ENCODE results near the gene CEP95.
"Not testable (repeated sequence)": the region's sequence is repeated elsewhere in the genome, so short reads cannot be mapped to it uniquely, and the experiment has no call there.

Gene CEP95

DNA sequence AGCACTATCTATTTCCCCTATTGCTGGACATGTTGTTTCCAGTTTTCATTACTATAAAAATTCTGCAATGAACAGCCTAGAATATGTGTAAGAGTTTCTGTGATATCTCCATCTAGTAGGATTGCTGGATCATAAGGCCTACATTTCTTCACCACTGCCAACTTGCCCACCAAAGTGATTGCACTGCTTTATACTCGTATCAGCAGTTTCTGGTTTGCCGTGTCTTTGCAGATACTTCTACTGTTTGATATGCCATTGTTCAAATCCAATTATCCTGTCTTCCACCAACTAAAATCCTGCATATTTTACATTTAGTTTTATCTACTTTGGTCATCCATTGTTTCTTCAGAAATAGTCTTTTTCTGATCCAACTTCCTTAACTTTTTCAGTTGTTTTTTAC lies 21.1 kb downstream of the CEP95 start:
- no peak for DNase-seq

DNA sequence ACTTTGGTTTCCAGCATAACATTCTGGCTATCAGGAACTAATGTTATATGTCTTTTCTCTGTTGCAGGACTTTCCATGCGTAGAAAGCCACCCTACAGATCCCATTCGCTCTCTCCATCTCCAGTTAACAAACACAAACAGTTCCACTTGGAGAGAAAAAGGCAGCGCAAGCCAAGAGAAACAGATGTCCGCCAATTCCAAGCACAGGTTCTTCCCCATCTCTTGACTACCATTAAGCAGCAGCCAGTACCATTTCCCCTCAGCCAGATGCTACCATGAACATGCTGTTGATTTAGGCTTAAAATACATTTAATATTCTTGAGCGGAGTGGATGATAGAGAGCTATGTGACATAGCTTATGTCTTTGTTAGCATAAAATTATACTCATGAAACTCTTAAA lies 22.4 kb downstream of the CEP95 start:
- DNase-seq, result no peak

DNA sequence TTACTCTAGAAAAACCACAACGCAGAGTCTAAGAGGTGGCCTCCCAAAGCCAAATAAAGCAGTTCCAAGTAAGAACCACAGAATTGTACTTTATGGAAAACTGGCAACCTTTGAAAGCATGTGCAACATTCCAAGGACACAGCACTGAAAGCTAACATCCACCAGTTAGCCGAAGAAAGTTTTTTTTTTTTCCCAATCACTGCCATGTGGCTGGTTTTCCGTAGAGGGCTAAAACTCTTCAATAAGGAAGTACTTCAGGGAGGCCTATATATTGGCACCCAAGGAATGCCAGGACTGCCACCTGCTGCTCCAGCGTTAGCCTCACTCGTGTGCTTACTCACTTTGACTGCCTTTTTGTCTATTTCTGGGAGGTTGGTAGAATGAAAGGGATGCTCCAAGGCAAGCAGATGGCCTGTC lies 25.2 kb downstream of the CEP95 start:
- DNase-seq, result no peak

DNA sequence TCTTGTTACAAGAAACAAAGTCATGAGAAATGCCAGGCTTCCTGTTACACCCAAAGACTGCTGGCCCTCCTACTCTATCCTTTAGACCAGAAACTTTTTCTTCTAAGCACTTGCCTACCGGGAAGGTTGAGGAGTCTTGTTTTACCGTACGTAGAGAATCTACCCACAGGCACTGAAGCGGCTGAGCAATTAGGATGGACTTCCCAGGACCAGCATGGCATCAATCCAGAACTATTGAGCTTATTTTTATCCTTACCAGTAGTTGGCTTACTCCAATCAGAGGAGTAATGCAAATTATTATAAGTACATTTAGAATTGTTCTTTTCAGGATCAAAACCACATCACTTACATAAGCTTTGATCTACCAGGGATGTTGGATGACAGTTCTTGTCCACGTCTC lies 25.6 kb downstream of the CEP95 start:
- DNase-seq, result no peak

DNA sequence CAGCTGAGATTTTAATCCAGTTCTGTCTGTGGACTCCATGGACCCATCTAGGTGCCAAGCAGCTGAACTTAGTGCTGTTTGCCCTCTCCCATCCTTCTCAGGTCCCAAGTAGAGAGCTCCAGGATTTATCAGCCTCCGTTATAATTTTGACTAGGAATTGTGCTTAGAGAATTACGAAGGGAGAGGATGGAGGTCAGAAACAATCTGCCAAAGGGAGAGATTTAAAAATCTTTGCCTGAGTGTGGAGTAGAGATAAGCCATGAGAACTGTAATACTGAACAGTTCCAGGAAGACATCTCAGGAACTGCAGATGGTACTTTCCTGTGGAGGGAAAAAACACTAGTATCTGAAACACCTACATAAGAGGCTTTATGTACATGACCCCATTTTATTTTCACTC lies 27.0 kb downstream of the CEP95 start:
- DNase-seq, result no peak

DNA sequence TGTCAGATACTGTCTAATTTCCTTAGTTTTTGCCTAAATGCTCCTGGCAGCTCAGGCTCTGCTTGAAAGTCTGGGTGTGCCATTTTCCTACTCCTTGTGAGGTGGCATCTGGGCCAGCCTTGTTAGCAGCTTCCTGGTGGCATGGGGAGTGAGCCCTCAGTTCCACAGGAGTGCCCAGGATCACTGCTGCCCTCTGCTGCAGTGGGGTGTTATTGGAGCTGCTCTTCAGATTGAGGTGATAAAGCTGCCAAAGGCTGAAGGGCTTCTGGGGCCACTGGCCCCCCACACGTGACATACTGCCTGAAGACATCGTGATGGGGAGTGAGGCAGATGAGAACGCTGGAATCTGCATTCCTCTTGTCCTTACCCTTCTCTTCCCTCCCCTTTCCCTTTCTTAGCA lies 27.4 kb downstream of the CEP95 start:
- no peak for DNase-seq

DNA sequence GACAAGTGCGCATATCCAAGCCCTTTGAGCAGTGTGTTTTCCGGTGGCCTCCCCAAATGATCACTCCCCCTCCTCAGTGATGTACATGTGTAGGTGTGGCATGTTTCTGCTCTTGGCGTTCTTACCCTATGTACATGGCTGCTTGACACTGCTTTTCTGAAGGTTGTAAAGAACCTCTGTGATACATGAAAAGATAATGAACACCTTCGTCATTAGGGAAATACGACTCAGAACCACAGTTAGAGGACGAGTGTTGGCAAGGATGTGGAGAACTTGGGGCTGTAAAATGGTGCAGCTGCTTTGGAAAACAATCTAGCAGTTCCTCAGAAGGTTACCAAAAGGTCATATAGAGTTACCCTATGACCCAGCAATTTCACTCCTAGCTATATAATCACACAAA lies 28.6 kb downstream of the CEP95 start:
- no peak for DNase-seq

DNA sequence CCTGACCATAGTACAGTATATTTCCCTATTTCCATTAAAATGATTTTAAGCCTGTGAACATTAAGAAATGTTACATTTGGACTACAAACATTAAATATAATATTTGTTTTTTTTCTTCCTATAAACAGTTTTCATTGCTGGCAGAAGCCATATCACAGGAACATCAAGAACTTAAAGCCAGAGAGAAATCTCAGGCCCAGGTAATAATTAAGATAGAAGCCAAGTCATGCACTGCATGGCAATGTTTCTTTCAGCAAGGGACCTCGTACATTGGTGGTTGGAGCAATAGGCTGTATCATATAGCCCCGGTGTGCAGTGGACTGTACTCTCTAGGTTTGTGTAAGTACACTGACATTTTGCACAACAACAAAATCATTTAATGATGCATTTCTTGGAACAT lies 30.1 kb downstream of the CEP95 start:
- DNase-seq, result no peak

DNA sequence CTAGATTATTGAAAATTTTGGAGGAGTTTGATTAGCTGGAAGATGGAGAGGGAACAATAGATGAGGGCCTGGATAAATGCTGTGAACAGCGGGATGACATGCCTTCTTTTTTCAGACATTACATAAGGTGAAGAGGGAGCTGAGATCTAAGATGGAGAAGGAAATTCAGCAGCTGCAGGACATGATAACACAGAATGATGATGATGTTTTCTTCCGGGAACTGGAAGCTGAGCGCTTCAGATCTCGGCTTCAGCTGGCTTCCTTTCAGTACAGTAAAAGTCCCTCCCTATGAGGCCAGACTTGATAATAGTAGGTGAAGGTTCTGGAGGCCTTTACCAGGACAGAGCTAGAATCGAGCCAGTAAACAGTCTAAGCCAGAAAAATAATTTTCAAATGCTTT lies 30.7 kb downstream of the CEP95 start:
- no peak for DNase-seq

DNA sequence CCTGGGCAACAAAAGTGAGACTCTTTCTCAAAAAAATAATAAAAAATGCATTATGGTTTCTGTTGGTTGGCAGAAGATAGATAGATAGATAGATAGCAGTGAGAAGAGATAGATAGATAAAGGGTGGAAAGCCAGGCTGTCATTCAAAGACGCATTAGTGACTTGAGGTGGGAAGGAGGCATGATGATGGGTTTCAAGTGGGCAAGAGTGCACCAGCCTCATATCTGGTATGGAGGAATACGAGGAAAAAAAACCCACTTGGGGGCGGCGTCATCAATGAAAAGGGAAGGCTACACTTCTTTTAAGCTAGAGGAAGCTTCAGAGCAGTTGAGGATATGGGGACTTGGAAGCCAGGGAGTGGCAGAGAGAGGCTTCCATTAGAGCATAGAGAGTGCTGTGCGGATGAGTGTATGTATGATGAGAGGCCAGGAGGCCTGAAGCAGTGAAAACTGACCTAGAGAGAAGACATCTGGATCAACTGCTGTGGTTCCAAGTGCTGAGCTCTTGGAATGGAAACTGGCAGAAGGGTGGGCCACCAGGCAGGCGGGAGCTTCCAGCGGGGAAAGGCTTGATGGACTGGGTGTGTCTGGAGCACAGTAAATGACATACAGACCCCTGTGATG lies 31.8 kb downstream of the CEP95 start:
- no peak for DNase-seq

DNA sequence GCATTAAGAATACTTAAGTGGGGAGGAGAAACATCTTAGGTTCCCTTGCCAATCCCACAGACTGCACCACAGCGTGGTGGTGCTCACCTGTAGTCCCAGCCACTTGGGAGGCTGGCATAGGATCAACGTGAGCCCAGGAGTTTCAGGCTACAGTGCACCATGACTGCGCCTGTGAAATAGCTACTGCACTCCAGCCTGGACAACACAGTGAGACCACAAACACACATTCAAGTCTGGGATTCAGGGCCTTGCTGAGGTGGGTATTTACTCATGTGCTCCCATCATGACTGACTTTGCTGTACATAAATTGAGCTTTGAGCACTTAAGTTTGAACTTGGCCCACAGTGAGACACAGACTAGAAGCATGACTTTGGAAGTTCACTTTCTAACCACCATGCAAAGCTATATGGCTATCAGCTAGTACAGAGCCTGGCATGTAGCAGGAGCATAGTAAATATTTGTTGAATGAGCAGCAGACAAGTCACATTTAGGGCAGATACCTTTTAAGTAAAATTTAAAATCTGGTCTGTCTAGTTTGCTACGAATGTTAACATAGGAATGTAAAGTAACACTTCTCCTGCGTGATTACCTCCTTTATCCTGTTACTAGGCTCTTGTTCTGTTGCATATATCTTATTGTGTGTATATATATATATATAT lies 33.5 kb downstream of the CEP95 start:
- DNase-seq, result no peak

DNA sequence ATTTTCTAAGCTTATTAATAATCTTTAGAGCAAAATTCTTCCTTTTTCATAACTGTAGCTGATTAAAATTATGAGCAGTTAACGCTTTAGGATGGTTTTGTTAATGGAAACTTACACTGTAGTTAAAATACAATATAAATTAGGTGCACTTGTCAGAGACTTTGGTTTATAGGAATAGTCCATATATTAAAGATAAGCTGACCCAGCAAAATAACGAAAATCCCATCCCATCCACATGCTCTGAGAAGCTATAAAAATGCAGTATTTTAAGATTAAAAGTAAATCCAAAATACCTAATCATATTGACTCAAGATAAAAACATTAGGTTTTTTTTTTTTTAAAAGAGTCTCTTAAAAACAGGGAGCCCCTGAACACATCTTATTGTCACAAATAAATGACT lies 38.0 kb downstream of the CEP95 start:
- DNase-seq, result no peak

DNA sequence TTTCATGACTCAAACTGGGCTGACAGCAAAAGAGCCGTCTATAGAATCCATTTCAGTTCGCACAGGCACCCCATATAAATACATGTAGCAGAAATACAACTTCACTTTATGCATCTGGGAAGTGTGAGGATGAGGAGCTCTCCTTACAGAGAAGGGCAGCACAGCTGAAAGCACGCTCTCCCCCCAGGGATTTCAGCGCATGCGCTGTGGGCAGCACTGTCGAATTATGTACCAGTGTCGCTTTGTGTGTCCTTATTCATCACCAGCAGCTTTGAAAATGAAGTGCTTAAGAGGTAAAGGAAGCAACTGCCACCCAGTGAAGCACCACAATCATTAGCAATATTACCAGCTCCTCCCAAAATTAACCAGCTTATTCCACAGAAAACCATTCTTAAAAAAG lies 39.9 kb downstream of the CEP95 start:
- DNase-seq, result no peak

DNA sequence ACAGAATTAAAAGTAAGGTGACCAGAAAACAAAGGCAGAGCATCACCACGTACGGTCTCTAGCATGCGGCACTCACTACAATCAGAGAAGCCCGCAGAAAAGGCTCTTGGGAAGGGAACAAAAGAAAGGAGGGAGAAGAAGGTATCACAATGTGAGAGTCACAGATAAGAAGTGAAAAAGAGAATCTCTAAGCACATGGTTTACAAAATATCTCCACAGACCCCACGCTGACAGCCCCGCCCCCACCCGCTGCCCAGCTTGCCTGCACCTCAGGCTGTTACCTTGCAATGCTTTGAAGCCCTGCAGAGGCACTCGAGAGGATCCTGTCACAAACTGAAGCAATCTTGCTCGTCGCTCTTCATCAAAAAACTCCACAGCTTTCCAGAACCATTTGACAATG lies 40.5 kb downstream of the CEP95 start:
- no peak for DNase-seq

DNA sequence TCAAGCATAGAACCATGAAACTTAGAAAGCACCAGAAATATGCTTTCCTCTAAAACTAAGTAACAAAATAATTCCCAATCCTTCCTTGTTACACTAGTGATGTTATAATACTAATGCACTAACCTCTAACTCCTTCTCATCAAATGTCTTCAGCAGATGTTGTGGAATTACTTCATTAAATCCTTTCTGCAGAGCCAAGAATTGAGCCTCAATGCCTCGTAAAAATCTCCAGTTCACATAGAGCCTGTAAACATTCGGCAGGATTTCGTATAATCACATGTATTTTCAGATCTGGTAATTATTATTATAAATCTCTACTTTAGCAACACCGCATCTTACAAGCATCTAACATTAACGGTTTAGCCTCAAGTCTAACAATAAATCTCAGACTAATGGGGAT lies 44.7 kb downstream of the CEP95 start:
- no peak for DNase-seq

DNA sequence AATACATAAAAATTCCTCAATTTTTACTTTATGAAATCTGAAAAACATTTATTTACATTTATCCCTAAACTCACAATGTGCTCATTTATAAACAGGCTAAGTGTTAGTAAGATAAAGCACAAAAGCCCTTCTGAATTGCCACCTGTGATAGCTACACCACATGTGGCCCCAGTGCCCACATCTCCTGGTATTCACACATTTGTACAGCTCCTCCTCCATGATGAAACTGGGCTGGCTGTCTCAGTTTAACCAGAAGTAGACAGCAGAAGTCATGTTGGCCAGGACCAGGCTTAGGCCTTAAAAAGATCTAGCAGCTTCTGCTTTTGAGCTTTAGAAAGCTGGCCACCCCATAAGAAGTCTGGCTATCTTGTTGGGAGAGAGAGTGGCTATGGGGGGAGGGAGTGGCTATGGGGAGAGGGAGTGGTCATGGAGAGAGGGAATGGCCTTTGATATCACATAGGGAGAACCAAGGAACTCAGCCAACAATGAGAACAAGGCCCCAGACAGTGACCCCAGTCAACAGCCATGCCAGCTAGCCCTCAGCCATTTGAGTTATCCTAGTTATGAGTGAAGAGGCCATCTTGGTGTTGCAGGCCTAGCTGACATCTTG lies 47.4 kb downstream of the CEP95 start:
- DNase-seq, result no peak

DNA sequence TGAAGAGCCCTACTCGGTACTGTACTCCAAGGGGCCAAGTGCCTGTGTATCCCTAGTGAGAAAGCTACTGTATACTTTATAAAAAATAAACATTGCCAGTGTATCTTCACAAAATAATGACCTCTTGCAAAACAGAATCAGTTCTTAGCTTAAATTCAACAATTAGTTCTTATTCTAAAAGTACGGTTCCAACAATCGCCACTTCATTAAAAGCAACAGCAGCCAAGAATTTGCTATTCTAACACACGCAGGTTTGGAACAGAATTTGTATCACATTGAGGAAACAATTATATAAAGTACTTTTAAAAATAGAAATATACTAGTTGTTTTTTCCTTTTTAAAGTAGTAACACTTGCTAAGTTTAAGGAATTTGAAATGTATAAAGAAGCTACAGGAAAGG lies 48.5 kb downstream of the CEP95 start:
- DNase-seq, result no peak

DNA sequence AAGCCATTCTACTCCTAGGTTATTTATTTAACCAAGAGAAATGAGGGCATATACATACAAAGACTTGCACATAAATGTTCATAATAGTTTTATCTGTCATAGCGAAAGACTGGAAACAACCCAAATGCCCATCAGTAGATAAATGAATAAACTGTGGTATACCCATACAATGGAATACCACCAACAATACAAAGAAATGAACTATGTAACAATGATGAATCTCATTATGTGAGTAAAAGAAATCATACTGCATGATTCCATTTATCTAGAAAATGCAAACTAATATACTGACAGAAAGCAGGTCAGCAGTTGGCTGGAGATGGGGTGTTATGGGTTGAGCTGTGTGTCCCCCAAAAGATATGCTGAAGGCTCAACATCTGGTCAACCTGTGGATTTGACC lies 57.3 kb downstream of the CEP95 start:
- no peak for DNase-seq

DNA sequence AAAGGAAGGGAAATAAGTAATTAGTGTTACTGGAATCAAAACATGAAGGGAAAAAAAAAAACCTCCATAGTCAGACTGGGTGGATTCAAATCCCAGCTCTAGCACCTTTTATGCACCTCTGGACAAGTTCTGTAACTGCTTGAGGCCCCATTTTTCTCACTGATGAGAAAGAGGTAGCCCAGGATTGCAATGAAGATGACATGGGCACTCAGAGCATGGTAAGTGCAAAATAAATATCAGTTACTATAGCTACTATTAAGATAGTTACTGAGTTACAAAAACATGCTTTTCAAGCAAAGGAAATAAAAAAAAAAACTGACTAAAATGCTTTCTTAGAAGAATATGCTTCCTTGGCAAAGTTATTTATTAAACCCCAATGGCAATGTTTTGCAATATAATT lies 58.8 kb downstream of the CEP95 start:
- no peak for DNase-seq

DNA sequence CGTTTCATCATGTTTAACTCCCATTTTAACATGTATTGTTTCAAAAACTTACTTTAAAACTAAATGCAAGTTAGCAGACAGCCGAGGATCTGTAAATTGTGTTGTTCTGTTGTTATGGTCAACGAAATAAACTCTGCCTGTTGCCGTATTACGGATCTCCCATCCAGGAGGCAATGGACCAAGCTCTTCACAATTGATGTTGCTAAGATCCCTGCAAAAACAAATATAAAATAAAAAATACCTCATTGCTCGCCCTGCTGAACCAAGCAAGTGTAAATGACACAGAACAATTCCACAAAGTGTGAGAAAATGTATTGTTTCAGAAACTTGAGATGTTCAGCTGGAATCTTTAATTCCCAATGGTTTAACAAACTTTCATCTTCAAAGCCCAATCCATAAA lies 65.0 kb downstream of the CEP95 start:
- DNase-seq, result no peak

DNA sequence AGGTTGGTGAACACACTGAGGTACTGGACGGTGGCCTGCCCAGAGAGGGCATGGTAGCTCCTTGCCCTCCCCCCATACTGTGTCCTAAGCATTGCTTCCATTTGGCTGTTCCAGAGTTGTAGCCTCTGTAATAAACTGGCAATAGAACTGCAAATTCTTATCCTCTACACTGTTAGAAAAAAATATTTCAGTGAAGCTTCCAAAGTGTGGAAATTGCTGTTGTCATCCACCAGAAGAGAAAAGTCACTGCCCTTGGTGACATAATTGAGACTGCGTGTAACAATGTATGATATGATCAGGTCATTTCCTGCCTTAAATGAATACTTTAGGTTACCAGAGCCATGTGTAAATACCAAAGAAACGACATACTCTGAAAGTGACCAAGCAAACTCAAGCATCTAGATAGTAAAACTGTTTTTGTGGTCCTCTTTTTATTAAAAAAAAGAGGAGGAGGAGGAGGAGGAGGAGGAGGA lies 65.9 kb downstream of the CEP95 start:
- no peak for DNase-seq

DNA sequence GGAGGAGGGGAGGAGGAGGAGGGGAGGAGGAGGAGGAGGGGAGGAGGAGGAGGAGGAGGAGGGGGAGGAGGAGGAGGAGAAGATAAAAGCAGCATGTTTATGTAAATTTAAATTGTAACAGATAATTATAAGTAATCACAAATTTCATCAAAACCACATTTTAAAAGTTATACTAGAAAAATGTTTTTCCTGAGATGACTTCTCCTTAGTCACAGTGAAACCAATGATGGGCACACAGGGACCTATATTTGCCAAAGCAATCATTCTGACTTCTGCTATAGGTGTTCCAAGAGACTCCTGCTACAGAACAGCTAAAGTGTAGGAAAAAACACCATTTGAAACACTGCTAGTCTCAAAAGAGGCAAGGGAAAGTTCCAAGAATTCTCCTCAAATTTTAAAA lies 66.4 kb downstream of the CEP95 start:
- no peak for DNase-seq

DNA sequence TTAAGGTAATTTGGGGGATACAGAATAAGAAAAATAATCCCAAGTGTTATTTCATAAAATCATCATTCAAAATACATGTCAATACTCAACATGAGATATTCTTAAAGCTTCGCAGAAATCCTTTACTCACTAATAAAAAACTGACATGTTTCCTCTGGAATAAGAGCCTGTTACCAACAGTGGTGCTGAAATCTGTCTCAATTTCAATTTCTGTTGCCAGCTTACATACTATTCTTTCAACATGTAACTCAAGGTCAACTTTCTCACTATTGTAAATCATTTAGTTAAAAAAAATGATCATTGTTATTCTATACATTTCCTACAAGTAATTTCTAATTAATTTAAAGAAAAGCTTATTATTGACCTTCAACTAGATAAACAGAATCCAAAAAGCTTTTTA lies 67.9 kb downstream of the CEP95 start:
- no peak for DNase-seq

DNA sequence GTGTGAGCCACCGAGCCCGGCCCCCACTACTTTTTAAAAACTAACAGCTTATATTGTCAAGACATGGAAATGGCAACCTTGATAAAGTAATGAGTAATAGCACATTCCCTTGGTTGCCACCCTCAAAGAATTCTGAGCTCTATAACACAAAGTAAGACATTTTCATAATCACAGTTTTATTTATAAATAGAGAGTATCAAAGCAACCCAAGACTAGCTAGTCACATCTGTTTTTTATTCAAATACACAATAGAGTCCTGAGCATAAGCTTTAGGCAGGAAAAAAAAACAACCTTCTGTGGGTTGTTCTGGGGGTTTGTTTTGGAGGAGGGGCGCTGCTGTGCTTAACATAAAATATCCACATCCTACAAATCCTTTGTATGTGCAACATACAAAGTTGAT lies 68.7 kb downstream of the CEP95 start:
- DNase-seq, result no peak

DNA sequence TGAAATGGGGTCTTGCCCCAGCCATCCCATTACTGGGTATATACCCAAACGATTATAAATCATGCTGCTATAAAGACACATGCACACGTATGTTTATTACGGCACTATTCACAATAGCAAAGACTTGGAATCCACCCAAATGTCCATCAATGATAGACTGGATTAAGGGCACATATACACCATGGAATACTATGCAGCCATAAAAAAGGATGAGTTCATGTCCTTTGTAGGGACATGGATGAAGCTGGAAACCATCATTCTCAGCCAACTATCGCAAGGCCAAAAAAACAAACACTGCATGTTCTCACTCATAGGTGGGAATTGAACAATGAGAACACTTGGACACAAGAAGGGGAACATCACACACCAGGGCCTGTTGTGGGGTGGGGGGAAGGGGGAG lies 70.2 kb downstream of the CEP95 start:
- DNase-seq, result not testable (repeated sequence)
